Spleen (tissue), 11 donors: ENCODE data around the gene LEKR1. TPM values are rescaled to one million over a fixed set of nuclear protein-coding genes. Genes with fewer than 3 reads are reported as not detected.
"Not testable (repeated sequence)": the region's sequence is repeated elsewhere in the genome, so short reads cannot be mapped to it uniquely, and the experiment has no call there.

ENCODE experiments used
- DNase-seq: peaks from one replicate; pipeline ENCODE4 v3.0.0-alpha.2; 2020
- H3K27ac ChIP-seq, 8 donors: fragments of 200-600 bp; sonication (generic) in 7 of 8; 1 replicate in 4 of 8; 2 replicates in 4 of 8; pipeline versions ENCODE4 v1.5.0 to v1.8.0; 2016 to 2021; ENCODE audit warnings: inconsistent platforms in 4 of 8, mild to moderate bottlenecking in 4 of 8, moderate library complexity in 1 of 8
- H3K27me3 ChIP-seq, 7 donors: fragments of 200-600 bp; sonication (generic) in 6 of 7; replicated peaks in 1 of 7; 1 replicate in 4 of 7; 2 replicates in 3 of 7; pipeline versions ENCODE4 v1.5.0 to v1.8.0; 2016 to 2021; ENCODE audit warnings: inconsistent platforms in 3 of 7, mild to moderate bottlenecking in 1 of 7
- H3K36me3 ChIP-seq, 6 donors: fragments of 200-600 bp; sonication (generic) in 5 of 6; 1 replicate in 4 of 6; 2 replicates in 2 of 6; pipeline versions ENCODE4 v1.5.0 to v1.8.0; 2016 to 2021; ENCODE audit warnings: inconsistent platforms in 2 of 6
- H3K4me1 ChIP-seq, 6 donors: fragments of 200-600 bp; sonication (generic) in 5 of 6; 1 replicate in 3 of 6; 2 replicates in 3 of 6; pipeline versions ENCODE4 v1.5.0 to v1.8.0; 2016 to 2021; ENCODE audit warnings: inconsistent platforms in 3 of 6
- H3K4me3 ChIP-seq, 8 donors: fragments of 200-600 bp; sonication (generic) in 7 of 8; 1 replicate in 4 of 8; 2 replicates in 4 of 8; pipeline versions ENCODE4 v1.5.0 to v1.8.0; 2016 to 2021; ENCODE audit warnings: inconsistent platforms in 4 of 8, mild to moderate bottlenecking in 4 of 8, moderate library complexity in 2 of 8
- H3K9me3 ChIP-seq, 8 donors: fragments of 200-600 bp; sonication (generic) in 7 of 8; 1 replicate in 4 of 8; 2 replicates in 4 of 8; pipeline versions ENCODE4 v1.5.0 to v1.8.0; 2016 to 2021; ENCODE audit warnings: inconsistent platforms in 4 of 8
- POLR2A ChIP-seq, 3 donors: fragments of 450-650 bp; IDR thresholded peaks; one replicate each; pipeline ENCODE4 v1.5.1; 2017; ENCODE audit warnings: antibody characterized with exemption in 3 of 3, mild to moderate bottlenecking in 1 of 3
- POLR2AphosphoS5 ChIP-seq, 3 donors: sonication (generic); formaldehyde crosslinking; IDR thresholded peaks; one replicate each; pipeline ENCODE4 v1.5.1; 2017; ENCODE audit warnings: antibody characterized with exemption in 3 of 3
- WGBS, 5 donors: extraction: QIAGEN DNeasy Blood & Tissue Kit in 3 of 5; methylation state at CpG; one replicate each; pipeline versions ENCODE4 v1.1.5 to v1.1.7; 2013 to 2018; 5-methylcytosine and 5-hydroxymethylcytosine counted together
- intact Hi-C: fragments of 100-400 bp; cut with DNase I; formaldehyde crosslinking; loops from one replicate; pipeline ENCODE4 v1.15.0; 2023; ENCODE audit warnings: low total_unique reads
- polyA plus RNA-seq, 3 donors: library from polyadenylated mRNA; stranded (reverse); fragments of 200-250 nt; gene quantifications; one replicate each; pipeline ENCODE4 v1.2.1, GENCODE V29; 2013
- total RNA-seq, 7 donors: library from RNA; depleted of rRNA in 3 of 7; stranded (reverse); fragments of >200 nt in 3 of 7; fragmentation: NEBNext Ultra II Directional in 4 of 7; extraction: Animal tissue kit (Norgen Biotek cat#: 25700) in 4 of 7; gene quantifications; one replicate each; pipeline versions ENCODE4 v1.1.0 to v1.2.1, GENCODE V29; 2016 to 2021
- TF ChIP-seq, protein P1 (sequence below), 11 experiments: fragments of 200-600 bp in 7 of 11; fragments of 450-650 bp in 4 of 11; sonication (generic) in 4 of 11; IDR thresholded peaks in 8 of 11; conservative IDR thresholded peaks in 3 of 11; 1 replicate in 7 of 11; 2 replicates in 4 of 11; pipeline versions ENCODE4 v1.4.0 to v1.8.0; 2016 to 2021; ENCODE audit warnings: antibody characterized with exemption in 11 of 11, inconsistent platforms in 4 of 11, mild to moderate bottlenecking in 1 of 11
- donor health status: healthy with polysubstance abuse.
- donor health status: DM: no; HTN: no; CAD: no; lungs with moderate emphysema.
- donor health status: DM: no; HTN: no; CAD: no.
- donor health status: Bipolar disorder and iron deficiency.
- donor health status: healthy.
- donor health status: DM: no; HTN: no; CAD: no.
- donor health status: DM: yes; HTN: yes; CAD: no.

The LEKR1 gene
- total and polyA plus RNA-seq, 10 donors = 0.48 to 7.5 (median 2.5) TPM

GRCh38 chr3:156885761-156886160 lies 59.6 kb downstream of the LEKR1 start:
- Histone ChIP-seq H3K4me1 (no peaks in the 10 kb centered on the region), H3K36me3 (no peaks in the 10 kb centered on the region), H3K27me3 (no peaks in the 10 kb centered on the region), H3K4me3 (no peak overlapping the region), H3K27ac (no peak overlapping the region), H3K9me3 (peaks cover 0 to 30% (median 22%) of the 10 kb centered on the region in 8 donors)
- no peak for TF ChIP-seq POLR2AphosphoS5 (IDR thresholded peaks at IDR 0.05)
- TF ChIP-seq POLR2A (IDR thresholded peaks at IDR 0.05) = no peak
- intact Hi-C loops = no loop called here
- 83 to 96% (median 89%) methylated on average over 1 of the region's 1 CpG for WGBS, 5 donors
- no peak for DNase-seq

DNA sequence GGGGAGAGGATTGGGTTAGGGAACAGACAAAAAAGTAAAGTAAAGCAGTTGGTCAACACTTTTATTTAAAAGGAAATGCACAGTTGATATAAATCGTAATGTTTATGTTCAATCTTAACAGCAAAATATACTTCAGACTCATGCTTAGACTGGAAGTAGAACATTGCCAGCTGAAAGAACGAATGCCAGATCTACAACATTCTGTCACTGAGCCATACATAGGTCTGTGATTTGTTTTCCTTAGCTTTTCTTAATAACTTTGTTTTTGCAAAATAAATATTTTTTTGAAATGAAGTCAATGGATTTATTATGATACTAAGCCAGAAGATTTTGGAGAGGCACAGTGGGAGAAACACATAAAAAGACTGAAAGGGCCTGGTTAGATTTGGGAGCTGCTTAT lies 62.0 kb downstream of the LEKR1 start:
- Histone ChIP-seq H3K36me3 (no peaks in the 10 kb centered on the region), H3K9me3 (peaks cover 0 to 28% (median 20%) of the 10 kb centered on the region in 8 donors), H3K27me3 (no peaks in the 10 kb centered on the region), H3K4me1 (no peaks in the 10 kb centered on the region), H3K4me3 (no peak overlapping the region), H3K27ac (no peak overlapping the region)
- no peak for TF ChIP-seq POLR2A (IDR thresholded peaks at IDR 0.05)
- TF ChIP-seq, protein P1, sequence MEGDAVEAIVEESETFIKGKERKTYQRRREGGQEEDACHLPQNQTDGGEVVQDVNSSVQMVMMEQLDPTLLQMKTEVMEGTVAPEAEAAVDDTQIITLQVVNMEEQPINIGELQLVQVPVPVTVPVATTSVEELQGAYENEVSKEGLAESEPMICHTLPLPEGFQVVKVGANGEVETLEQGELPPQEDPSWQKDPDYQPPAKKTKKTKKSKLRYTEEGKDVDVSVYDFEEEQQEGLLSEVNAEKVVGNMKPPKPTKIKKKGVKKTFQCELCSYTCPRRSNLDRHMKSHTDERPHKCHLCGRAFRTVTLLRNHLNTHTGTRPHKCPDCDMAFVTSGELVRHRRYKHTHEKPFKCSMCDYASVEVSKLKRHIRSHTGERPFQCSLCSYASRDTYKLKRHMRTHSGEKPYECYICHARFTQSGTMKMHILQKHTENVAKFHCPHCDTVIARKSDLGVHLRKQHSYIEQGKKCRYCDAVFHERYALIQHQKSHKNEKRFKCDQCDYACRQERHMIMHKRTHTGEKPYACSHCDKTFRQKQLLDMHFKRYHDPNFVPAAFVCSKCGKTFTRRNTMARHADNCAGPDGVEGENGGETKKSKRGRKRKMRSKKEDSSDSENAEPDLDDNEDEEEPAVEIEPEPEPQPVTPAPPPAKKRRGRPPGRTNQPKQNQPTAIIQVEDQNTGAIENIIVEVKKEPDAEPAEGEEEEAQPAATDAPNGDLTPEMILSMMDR (IDR thresholded peaks at IDR 0.05 in 8 of 11, conservative IDR thresholded peaks at IDR 0.05 in 3 of 11) = no peak
- TF ChIP-seq POLR2AphosphoS5 (IDR thresholded peaks at IDR 0.05) = no peak
- DNase-seq = no peak
- WGBS, 5 donors = 70 to 88% (median 82%) methylated on average over 2 of the region's 2 CpGs
- intact Hi-C loops = no loop called here

DNA sequence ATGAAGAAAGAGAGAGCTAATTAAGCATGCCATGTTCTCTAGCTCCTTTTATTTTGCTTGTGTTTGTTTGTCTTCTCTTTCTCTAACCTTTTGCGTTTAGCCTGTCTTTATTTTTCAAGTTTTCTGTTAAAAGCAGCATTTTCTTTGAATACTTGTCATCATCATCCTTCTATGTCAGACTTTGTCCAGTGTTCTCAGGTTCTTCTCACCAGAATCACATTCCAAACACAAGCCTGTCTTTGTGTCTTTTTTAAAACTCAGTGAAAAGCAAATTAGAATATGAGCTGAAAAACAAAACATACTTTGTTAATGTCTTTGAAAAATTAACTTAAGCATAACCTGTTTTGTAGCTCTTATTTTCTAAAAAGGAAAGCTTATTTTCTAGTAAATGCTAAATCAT lies 62.4 kb downstream of the LEKR1 start:
- H3K4me1 ChIP-seq = no peaks in the 10 kb centered on the region
- no peaks in the 10 kb centered on the region for H3K27me3 ChIP-seq
- peaks cover 0 to 26% (median 16%) of the 10 kb centered on the region in 8 donors for H3K9me3 ChIP-seq
- intact Hi-C loops = no loop called here
- WGBS, 5 donors = 70 to 88% (median 79%) methylated on average over 1 of the region's 1 CpG
- H3K27ac ChIP-seq = no peak overlapping the region
- no peak for DNase-seq
- no peaks in the 10 kb centered on the region for H3K36me3 ChIP-seq
- TF ChIP-seq POLR2AphosphoS5 (IDR thresholded peaks at IDR 0.05) (no peak), POLR2A (IDR thresholded peaks at IDR 0.05) (no peak)
- TF ChIP-seq, protein P1 (IDR thresholded peaks at IDR 0.05 in 8 of 11, conservative IDR thresholded peaks at IDR 0.05 in 3 of 11) = no peak
- no peak overlapping the region for H3K4me3 ChIP-seq

DNA sequence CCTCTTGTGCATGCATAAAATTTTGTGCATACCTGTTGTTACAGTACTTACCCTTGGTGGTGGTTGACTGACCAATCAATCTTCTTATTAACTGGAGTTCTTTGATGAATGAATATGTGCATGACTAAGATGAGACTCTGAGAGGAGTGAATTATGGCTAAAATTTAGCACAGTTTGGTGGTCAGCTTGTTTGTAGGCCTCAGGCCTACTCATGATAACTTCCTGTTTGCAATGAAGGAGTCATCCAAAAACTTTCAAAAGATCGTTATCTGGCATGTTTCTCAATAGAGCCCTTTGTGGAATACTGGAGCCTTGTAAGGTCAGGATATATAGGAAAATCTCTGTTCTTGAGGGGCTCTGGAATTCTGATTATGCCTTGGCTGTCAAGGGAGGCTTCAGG lies 66.5 kb downstream of the LEKR1 start:
- no peak overlapping the region for H3K27ac ChIP-seq
- H3K4me1 ChIP-seq = no peaks in the 10 kb centered on the region
- intact Hi-C loops = no loop called here
- no peak overlapping the region for H3K4me3 ChIP-seq
- peaks cover 0 to 19% (median 8%) of the 10 kb centered on the region in 8 donors for H3K9me3 ChIP-seq
- 60 to 84% (median 70%) methylated on average over 1 of the region's 1 CpG for WGBS, 5 donors
- no peaks in the 10 kb centered on the region for H3K36me3 ChIP-seq
- H3K27me3 ChIP-seq = no peaks in the 10 kb centered on the region
- no peak for DNase-seq
- TF ChIP-seq, protein P1 (IDR thresholded peaks at IDR 0.05 in 8 of 11, conservative IDR thresholded peaks at IDR 0.05 in 3 of 11) = no peak
- no peak for TF ChIP-seq POLR2A (IDR thresholded peaks at IDR 0.05)
- no peak for TF ChIP-seq POLR2AphosphoS5 (IDR thresholded peaks at IDR 0.05)

GRCh38 chr3:156895374-156895773 lies 69.2 kb downstream of the LEKR1 start:
- H3K4me1 ChIP-seq, H3K36me3 ChIP-seq, H3K4me3 ChIP-seq, H3K27ac ChIP-seq, DNase-seq, H3K27me3 ChIP-seq, intact Hi-C loops: not testable (repeated sequence)
- WGBS, 5 donors = 70 to 86% (median 75%) methylated on average over 1 of the region's 1 CpG
- H3K9me3 ChIP-seq = peaks cover 0 to 19% (median 8%) of the 10 kb centered on the region in 8 donors

- H3K4me3 ChIP-seq, H3K27ac ChIP-seq, H3K27me3 ChIP-seq, H3K4me1 ChIP-seq, H3K36me3 ChIP-seq, DNase-seq, intact Hi-C loops: not testable (repeated sequence)
- peaks cover 0 to 19% (median 8%) of the 10 kb centered on the region in 8 donors for H3K9me3 ChIP-seq
- 93 to 97% (median 95%) methylated on average over 1 of the region's 1 CpG for WGBS, 5 donors
Observed at GRCh38 chr3:156897851-156898250, 71.7 kb downstream of the LEKR1 start.
